ENCODE results near the gene ANKS3.

The ANKS3 gene

GRCh38 chr16:4688674-4689045 lies 45.4 kb downstream of the ANKS3 start:
- peaks cover 33% of the 10 kb centered on the region for H3K36me3 Mint-ChIP-seq
- no peak overlapping the region for H3K4me3 Mint-ChIP-seq
- H3K9me3 Mint-ChIP-seq, result no peaks in the 10 kb centered on the region
- no peaks in the 10 kb centered on the region for H3K27me3 Mint-ChIP-seq
- no peak for ATAC-seq
- no peak overlapping the region for H3K27ac Mint-ChIP-seq
- H3K4me1 Mint-ChIP-seq, result peaks cover 19% of the 10 kb centered on the region

GRCh38 chr16:4687946-4688673 lies 46.0 kb downstream of the ANKS3 start:
- ATAC-seq, result no peak
- Mint-ChIP-seq H3K27me3 (no peaks in the 10 kb centered on the region), H3K9me3 (no peaks in the 10 kb centered on the region), H3K4me1 (peaks cover 19% of the 10 kb centered on the region), H3K36me3 (peaks cover 36% of the 10 kb centered on the region), H3K4me3 (no peak overlapping the region), H3K27ac (peak overlapping the region; percentile 37)

- Mint-ChIP-seq H3K4me1 (peaks cover 12% of the 10 kb centered on the region), H3K4me3 (no peak overlapping the region), H3K27ac (peak overlapping the region; percentile 37), H3K36me3 (peaks cover 39% of the 10 kb centered on the region), H3K27me3 (no peaks in the 10 kb centered on the region), H3K9me3 (no peaks in the 10 kb centered on the region)
- ATAC-seq, result no peak
Observed at GRCh38 chr16:4687416-4687815, 46.7 kb downstream of the ANKS3 start.

GRCh38 chr16:4686497-4687210 lies 47.4 kb downstream of the ANKS3 start:
- Mint-ChIP-seq H3K4me1 (peaks cover 8% of the 10 kb centered on the region), H3K4me3 (no peak overlapping the region), H3K27ac (peak overlapping the region; percentile 37), H3K36me3 (peaks cover 42% of the 10 kb centered on the region), H3K9me3 (no peaks in the 10 kb centered on the region), H3K27me3 (no peaks in the 10 kb centered on the region)
- no peak for ATAC-seq

- Mint-ChIP-seq H3K27me3 (no peaks in the 10 kb centered on the region), H3K9me3 (no peaks in the 10 kb centered on the region), H3K27ac (no peak overlapping the region), H3K36me3 (peaks cover 48% of the 10 kb centered on the region), H3K4me1 (peaks cover under 1% of the 10 kb centered on the region), H3K4me3 (no peak overlapping the region)
- ATAC-seq, result no peak
Observed at GRCh38 chr16:4685776-4686496, 48.1 kb downstream of the ANKS3 start.

DNA sequence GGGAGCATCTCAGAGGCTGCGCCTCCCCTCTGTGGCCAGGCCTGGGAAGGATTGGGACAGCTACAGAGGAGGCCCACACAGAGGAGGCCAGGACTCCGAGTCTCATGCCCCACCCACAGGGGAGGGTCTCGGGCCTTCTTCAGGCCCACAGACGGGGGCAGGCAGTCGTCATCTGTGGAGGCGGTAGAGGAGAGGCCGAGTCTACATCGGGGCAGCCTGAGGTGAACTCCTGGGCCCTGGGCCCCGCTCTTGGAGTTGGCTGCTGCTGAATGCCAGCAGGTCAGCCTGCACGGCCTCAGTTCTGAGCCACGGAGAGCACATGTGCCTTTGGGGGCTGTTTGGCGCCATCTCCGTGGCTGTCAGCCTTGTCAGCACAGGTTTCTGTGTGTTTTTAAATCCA lies 48.8 kb downstream of the ANKS3 start:
- Mint-ChIP-seq H3K4me3 (no peak overlapping the region), H3K36me3 (peaks cover 53% of the 10 kb centered on the region), H3K9me3 (no peaks in the 10 kb centered on the region), H3K4me1 (no peaks in the 10 kb centered on the region), H3K27me3 (no peaks in the 10 kb centered on the region), H3K27ac (no peak overlapping the region)
- no peak for ATAC-seq

DNA sequence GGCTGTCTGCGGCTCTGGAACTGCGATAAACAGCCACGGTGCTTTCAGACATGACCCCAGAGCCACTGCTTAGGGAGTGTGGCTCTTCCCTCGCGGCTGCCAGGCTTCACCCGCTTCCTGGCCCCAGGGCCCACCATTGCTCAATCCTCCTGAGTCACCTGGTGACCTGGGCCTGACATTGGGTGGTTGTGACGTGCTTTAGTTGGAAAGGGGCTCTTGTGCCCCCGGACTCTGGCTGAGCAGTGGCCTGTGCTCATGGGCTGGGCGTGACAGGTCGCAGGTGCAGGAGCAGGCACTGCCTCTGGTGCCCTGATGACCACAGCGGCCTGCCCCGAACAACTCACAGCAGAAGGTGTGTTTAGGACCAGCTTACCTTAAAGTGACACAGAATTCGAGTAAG lies 49.3 kb downstream of the ANKS3 start:
- no peak for ATAC-seq
- Mint-ChIP-seq H3K27ac (no peak overlapping the region), H3K9me3 (no peaks in the 10 kb centered on the region), H3K4me3 (no peak overlapping the region), H3K4me1 (no peaks in the 10 kb centered on the region), H3K27me3 (no peaks in the 10 kb centered on the region), H3K36me3 (peaks cover 57% of the 10 kb centered on the region)

GRCh38 chr16:4684058-4684715 lies 49.9 kb downstream of the ANKS3 start:
- Mint-ChIP-seq H3K27me3 (no peaks in the 10 kb centered on the region), H3K4me1 (no peaks in the 10 kb centered on the region), H3K27ac (no peak overlapping the region), H3K9me3 (no peaks in the 10 kb centered on the region), H3K4me3 (no peak overlapping the region), H3K36me3 (peaks cover 57% of the 10 kb centered on the region)
- no peak for ATAC-seq

- H3K36me3 Mint-ChIP-seq, result peaks cover 52% of the 10 kb centered on the region
- no peak overlapping the region for H3K4me3 Mint-ChIP-seq
- no peaks in the 10 kb centered on the region for H3K9me3 Mint-ChIP-seq
- H3K27me3 Mint-ChIP-seq, result no peaks in the 10 kb centered on the region
- H3K4me1 Mint-ChIP-seq, result no peaks in the 10 kb centered on the region
- no peak overlapping the region for H3K27ac Mint-ChIP-seq
- ATAC-seq, result no peak
Observed at GRCh38 chr16:4683255-4684057, 50.6 kb downstream of the ANKS3 start.

GRCh38 chr16:4682616-4683254 lies 51.3 kb downstream of the ANKS3 start:
- ATAC-seq, result peak; percentile 25
- Mint-ChIP-seq H3K27me3 (no peaks in the 10 kb centered on the region), H3K36me3 (peaks cover 56% of the 10 kb centered on the region), H3K9me3 (no peaks in the 10 kb centered on the region), H3K4me3 (no peak overlapping the region), H3K4me1 (no peaks in the 10 kb centered on the region), H3K27ac (no peak overlapping the region)

- H3K27ac Mint-ChIP-seq, result no peak overlapping the region
- H3K4me1 Mint-ChIP-seq, result no peaks in the 10 kb centered on the region
- no peak for ATAC-seq
- H3K27me3 Mint-ChIP-seq, result no peaks in the 10 kb centered on the region
- H3K36me3 Mint-ChIP-seq, result peaks cover 50% of the 10 kb centered on the region
- H3K9me3 Mint-ChIP-seq, result no peaks in the 10 kb centered on the region
- no peak overlapping the region for H3K4me3 Mint-ChIP-seq
Observed at GRCh38 chr16:4682084-4682591, 51.9 kb downstream of the ANKS3 start.

DNA sequence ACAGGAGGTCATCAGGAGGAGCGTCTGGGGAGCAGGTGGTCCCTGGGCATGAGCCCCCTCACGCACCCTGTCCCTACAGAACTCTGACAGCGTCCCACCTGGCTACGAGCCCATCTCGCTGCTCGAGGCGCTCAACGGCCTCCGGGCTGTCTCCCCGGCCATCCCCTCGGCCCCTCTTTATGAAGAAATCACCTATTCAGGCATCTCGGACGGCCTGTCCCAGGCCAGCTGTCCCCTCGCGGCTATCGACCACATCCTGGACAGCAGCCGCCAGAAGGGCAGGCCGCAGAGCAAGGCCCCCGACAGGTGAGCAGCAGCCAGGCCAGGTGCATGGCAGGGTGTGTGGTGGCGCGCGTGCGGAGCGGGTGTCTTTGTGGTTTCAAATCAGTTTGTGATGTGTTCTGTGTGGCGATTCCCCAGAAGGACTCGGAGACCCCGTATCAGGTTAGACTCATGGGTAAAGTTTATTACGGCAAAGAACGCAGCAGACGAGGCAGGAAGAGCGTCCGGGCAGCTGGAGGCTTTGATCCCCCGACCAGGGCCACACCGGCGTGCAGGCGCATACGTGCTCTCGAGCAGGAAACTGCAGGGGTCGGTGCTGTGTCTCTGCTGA lies 52.5 kb downstream of the ANKS3 start:
- peaks cover 44% of the 10 kb centered on the region for H3K36me3 Mint-ChIP-seq
- peaks cover 4% of the 10 kb centered on the region for H3K4me1 Mint-ChIP-seq
- no peak overlapping the region for H3K27ac Mint-ChIP-seq
- no peak for ATAC-seq
- H3K27me3 Mint-ChIP-seq, result no peaks in the 10 kb centered on the region
- no peak overlapping the region for H3K4me3 Mint-ChIP-seq
- H3K9me3 Mint-ChIP-seq, result no peaks in the 10 kb centered on the region

DNA sequence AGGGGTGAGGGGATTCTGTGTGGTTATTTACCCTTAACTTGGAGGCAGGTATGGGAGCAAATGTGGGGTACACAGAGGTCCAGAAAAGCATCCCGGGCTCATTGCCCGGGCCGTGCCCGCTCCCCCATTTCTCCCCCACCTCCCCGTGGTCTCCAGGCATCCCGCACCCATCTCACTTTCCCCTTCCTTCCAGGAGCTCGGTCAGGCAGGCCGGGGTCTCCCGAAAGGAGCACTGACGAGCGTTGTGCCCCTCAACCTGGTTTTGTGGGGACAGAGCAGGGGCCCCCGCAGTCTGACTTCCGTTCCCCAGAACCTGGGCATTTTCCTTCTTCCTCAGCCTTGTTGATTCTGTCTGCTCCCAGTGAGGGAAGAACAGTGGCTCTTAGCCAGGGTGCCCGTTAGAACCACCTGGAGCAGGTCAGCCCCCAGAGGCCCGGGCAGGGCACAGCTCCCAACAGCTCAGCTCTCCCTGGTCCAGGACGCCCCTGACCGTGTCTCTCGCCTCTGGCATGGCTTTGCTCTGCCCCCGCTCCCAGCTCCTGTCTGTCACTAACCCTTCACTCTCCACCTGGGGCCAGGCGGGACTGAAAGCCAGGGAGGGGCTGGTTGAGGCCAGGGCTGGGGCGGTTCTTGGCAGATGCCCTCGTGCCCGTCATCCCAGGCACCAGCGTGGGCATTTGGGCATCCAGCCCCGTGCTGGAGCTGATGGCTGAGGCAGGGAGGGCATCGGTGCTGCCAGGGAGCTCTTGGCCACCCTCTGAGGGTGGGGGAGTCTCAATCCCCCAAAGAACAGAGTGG lies 53.2 kb downstream of the ANKS3 start:
- no peak for ATAC-seq
- Mint-ChIP-seq H3K9me3 (no peaks in the 10 kb centered on the region), H3K27me3 (no peaks in the 10 kb centered on the region), H3K4me1 (peaks cover 11% of the 10 kb centered on the region), H3K4me3 (peak overlapping the region; percentile 41), H3K36me3 (peaks cover 38% of the 10 kb centered on the region), H3K27ac (no peak overlapping the region)

All from stimulated activated memory B cell treated with anti-CD40 and anti-IgM and Interleukin-4, amounts not matched to agents 10 μg/mL and 1 μg/mL and 100 μg/mL, for 72 hours (primary cell).